ENCODE results near the gene EVI5L.

EVI5L gene

DNA sequence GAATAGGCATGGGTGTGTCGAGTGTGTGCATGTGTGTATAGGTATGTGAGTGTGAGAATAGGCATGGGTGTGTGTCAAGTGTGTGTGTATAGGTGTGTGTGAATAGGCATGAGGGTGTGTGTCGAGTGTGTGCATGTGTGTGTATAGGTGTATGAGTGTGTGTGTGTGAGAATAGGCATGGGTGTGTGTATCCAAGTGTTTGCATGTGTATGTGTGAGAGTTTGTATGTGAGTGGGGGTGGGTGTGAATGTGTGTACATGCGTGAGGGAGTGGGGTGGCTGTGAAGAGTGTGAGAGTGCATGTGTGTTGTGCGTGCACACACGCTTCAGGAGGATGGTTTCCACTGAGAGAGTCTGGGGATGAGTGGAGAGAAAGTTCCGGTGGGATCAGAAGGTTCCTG is 13.5 kb downstream of the EVI5L start:
- TF ChIP-seq POLR2A (IDR thresholded peaks at IDR 0.05; ENCODE audit: extremely low read depth, insufficient read length), result no peak
- TF ChIP-seq, protein P1, sequence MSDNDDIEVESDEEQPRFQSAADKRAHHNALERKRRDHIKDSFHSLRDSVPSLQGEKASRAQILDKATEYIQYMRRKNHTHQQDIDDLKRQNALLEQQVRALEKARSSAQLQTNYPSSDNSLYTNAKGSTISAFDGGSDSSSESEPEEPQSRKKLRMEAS (IDR thresholded peaks at IDR 0.05; ENCODE audit: low read depth, low read length), result no peak
- no peak for TF ChIP-seq MYC (IDR thresholded peaks at IDR 0.05; ENCODE audit: low read depth, low read length)
- TF ChIP-seq, protein P2, sequence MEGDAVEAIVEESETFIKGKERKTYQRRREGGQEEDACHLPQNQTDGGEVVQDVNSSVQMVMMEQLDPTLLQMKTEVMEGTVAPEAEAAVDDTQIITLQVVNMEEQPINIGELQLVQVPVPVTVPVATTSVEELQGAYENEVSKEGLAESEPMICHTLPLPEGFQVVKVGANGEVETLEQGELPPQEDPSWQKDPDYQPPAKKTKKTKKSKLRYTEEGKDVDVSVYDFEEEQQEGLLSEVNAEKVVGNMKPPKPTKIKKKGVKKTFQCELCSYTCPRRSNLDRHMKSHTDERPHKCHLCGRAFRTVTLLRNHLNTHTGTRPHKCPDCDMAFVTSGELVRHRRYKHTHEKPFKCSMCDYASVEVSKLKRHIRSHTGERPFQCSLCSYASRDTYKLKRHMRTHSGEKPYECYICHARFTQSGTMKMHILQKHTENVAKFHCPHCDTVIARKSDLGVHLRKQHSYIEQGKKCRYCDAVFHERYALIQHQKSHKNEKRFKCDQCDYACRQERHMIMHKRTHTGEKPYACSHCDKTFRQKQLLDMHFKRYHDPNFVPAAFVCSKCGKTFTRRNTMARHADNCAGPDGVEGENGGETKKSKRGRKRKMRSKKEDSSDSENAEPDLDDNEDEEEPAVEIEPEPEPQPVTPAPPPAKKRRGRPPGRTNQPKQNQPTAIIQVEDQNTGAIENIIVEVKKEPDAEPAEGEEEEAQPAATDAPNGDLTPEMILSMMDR (IDR thresholded peaks at IDR 0.05; ENCODE audit: low read depth, low read length), result no peak
- no peak for DNase-seq (ENCODE audit: low read depth)
- no peak overlapping the region for H3K4me3 ChIP-seq (ENCODE audit: low read depth, low read length)

DNA sequence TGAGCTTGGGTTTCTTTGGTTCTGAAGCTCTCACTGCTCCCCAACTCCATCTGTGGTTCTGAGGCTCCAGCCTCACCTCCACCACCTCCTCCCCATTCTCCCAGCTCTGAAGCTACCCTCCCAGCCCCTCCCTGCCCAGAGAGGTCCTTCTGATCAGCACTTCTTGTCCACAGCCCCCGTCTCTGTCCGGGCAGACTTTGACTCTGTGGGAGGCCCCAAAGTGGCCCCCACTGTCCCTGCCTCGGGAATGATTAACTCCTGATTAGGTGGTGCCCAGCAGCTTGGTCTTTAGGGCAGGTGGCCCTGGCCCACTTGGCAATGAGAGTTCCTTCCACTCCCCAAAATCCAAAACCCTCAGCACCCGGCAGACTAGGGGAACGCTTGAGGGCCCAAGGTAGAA is 14.4 kb downstream of the EVI5L start:
- TF ChIP-seq MYC (IDR thresholded peaks at IDR 0.05; ENCODE audit: low read depth, low read length), result no peak
- H3K4me3 ChIP-seq (ENCODE audit: low read depth, low read length), result no peak overlapping the region

DNA sequence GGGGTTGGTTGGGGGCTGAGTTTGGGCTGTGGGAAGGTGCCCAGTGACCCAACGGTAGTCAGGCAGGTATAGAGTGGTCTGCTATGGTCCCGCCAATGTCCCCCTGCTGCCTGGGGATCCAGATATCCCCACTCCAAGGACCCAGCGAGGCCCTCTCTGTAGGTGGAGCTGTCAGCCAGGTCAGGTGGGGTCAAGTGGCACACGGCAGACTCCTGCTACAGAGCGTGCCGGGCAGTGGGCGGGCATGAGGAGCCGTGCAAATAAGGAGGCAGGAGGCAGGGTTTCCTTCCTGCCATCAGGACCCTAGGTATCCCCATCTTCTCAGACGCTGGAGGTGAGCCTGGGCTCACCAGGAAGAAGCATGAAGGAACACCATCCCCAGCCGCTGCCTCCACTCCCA is 14.9 kb downstream of the EVI5L start:
- no peak for DNase-seq (ENCODE audit: low read depth)
- H3K4me3 ChIP-seq (ENCODE audit: low read depth, low read length), result no peak overlapping the region
- no peak for TF ChIP-seq POLR2A (IDR thresholded peaks at IDR 0.05; ENCODE audit: extremely low read depth, insufficient read length)

More for the DNA sequence above, 14.4 kb downstream of the EVI5L start:
- DNase-seq (ENCODE audit: low read depth), result no peak

DNA sequence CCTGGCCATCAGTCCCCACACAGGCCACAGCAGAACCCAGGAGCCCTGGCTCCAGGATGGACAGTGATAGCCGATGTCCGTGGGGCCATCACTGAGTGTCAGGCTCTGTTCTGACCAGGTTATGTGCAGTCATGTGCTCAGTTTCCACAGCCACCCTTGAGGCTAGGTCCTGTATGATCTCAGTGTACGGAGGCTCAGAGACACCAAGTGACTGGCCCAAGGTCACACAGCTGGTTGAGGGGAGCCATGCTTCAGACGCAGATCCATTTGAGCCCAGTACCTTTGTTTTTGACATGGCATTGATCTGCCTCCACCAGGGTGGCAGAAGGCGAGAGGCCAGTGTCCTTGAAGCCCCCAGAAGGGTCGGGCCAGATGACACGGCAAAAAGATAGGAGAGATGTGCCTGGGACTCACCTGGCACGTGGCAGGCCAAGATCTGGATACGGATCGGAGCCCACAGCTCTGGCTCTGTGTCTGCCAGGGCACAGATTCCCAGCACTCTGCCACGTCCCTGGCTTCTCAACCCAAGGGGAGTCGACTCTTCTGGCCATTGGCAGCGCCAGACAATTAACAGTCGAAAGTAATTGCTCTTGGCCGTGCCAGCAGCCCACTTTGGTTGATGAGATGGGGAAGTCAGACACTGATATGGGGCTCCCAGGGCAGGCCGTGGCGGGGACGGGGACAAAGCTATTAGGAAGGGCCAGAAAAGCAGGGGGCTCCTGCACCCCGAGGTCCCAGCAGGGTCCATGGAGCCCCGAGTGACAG is 15.6 kb downstream of the EVI5L start:
- DNase-seq (ENCODE audit: low read depth), result no peak
- H3K4me3 ChIP-seq (ENCODE audit: low read depth, low read length), result no peak overlapping the region
- no peak for TF ChIP-seq MYC (IDR thresholded peaks at IDR 0.05; ENCODE audit: low read depth, low read length)
- no peak for TF ChIP-seq POLR2A (IDR thresholded peaks at IDR 0.05; ENCODE audit: extremely low read depth, insufficient read length)
- TF ChIP-seq, protein P2 (IDR thresholded peaks at IDR 0.05; ENCODE audit: low read depth, low read length), result no peak
- TF ChIP-seq, protein P1 (IDR thresholded peaks at IDR 0.05; ENCODE audit: low read depth, low read length), result no peak

DNA sequence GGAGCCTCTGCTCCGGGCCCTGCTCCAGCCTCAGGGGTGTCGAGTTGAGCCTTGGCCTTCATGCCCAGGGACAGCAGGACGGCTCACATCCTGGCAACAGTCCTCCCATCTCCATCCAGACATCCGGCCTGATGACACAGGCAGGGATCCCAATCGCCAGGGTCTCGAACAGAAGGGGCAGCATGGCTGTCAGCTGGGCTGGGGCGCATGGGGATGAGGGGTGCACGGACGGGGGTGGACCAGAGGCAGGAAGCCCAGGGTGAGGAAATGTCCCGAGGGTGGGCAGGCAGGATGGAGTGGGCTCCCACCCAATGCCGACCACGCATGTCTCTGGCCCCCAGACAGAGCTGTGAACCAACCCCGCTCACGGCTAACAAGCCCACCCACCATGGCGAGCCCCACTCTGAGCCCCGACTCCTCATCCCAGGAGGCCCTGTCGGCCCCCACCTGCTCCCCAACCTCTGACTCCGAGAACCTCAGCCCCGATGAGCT is 16.2 kb downstream of the EVI5L start:
- TF ChIP-seq, protein P2 (IDR thresholded peaks at IDR 0.05; ENCODE audit: low read depth, low read length), result no peak
- TF ChIP-seq, protein P1 (IDR thresholded peaks at IDR 0.05; ENCODE audit: low read depth, low read length), result no peak
- TF ChIP-seq POLR2A (IDR thresholded peaks at IDR 0.05; ENCODE audit: extremely low read depth, insufficient read length) (no peak), MYC (IDR thresholded peaks at IDR 0.05; ENCODE audit: low read depth, low read length) (no peak)
- DNase-seq (ENCODE audit: low read depth), result no peak
- H3K4me3 ChIP-seq (ENCODE audit: low read depth, low read length), result no peak overlapping the region

DNA sequence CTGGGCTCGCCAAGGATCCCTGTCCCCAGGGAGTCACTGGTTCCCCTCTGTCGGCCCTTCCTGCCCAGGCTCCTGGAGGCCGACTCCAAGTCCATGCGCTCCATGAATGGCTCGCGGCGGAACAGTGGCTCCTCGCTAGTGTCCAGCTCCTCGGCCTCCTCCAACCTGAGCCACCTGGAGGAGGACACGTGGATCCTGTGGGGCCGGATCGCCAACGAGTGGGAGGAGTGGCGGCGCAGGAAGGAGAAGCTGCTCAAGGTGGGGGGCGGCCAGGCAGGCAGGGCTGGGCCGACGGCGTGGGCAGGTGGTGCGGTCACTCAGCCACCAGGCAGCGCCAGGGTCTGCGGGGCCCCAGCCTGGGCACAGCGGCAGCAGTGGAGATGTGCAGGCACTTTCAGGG is 17.6 kb downstream of the EVI5L start:
- no peak for DNase-seq (ENCODE audit: low read depth)
- TF ChIP-seq POLR2A (IDR thresholded peaks at IDR 0.05; ENCODE audit: extremely low read depth, insufficient read length) (no peak), MYC (IDR thresholded peaks at IDR 0.05; ENCODE audit: low read depth, low read length) (no peak)
- TF ChIP-seq, protein P1 (IDR thresholded peaks at IDR 0.05; ENCODE audit: low read depth, low read length), result no peak
- TF ChIP-seq, protein P2 (IDR thresholded peaks at IDR 0.05; ENCODE audit: low read depth, low read length), result no peak

More for the DNA sequence above, 17.6 kb downstream of the EVI5L start:
- no peak overlapping the region for H3K4me3 ChIP-seq (ENCODE audit: low read depth, low read length)
